Esophagus squamous epithelium (tissue), 5 donors: Measurements from ENCODE around the gene RARRES1. TPM values are rescaled to one million over a fixed set of nuclear protein-coding genes. Genes with fewer than 3 reads are reported as not detected.

ENCODE experiments used
- DNase-seq: peaks from one replicate; lab custom pipeline; 2025; lab: John Stamatoyannopoulos, UW
- H3K27ac ChIP-seq, 4 donors: fragments of 200-600 bp; sonication (generic); one replicate each; pipeline ENCODE4 v1.5.1; 2016 to 2019; ENCODE audit warnings: mild to moderate bottlenecking in 1 of 4
- H3K27me3 ChIP-seq, 4 donors: fragments of 200-600 bp; sonication (generic); 1 replicate in 3 of 4; 2 replicates in 1 of 4; pipeline versions ENCODE4 v1.5.1 to v1.6.0; 2017 to 2021; ENCODE audit warnings: antibody characterized with exemption in 1 of 4
- H3K36me3 ChIP-seq, 3 donors: fragments of 200-600 bp; sonication (generic); one replicate each; pipeline ENCODE4 v1.5.1; 2016 to 2019
- H3K4me1 ChIP-seq, 3 donors: fragments of 200-600 bp; sonication (generic); one replicate each; pipeline ENCODE4 v1.5.1; 2017 to 2019
- H3K4me3 ChIP-seq, 4 donors: fragments of 200-600 bp; sonication (generic); 1 replicate in 3 of 4; 2 replicates in 1 of 4; pipeline ENCODE4 v1.5.1; 2016 to 2019; ENCODE audit warnings: mild to moderate bottlenecking in 2 of 4, moderate library complexity in 1 of 4
- H3K9me3 ChIP-seq, 3 donors: fragments of 200-600 bp; sonication (generic); one replicate each; pipeline ENCODE4 v1.5.1; 2016 to 2019
- CTCF ChIP-seq, 6 experiments: fragments of 450-650 bp in 4 of 6; fragments of 200-600 bp in 2 of 6; sonication (generic) in 2 of 6; IDR thresholded peaks; one replicate each; pipeline ENCODE4 v1.5.1; 2016 to 2019; ENCODE audit warnings: antibody characterized with exemption in 6 of 6, mild to moderate bottlenecking in 4 of 6, moderate library complexity in 4 of 6
- POLR2A ChIP-seq, 4 donors: fragments of 450-650 bp; IDR thresholded peaks; one replicate each; pipeline ENCODE4 v1.6.1; 2017; ENCODE audit warnings: antibody characterized with exemption in 4 of 4, mild to moderate bottlenecking in 4 of 4, moderate library complexity in 3 of 4
- WGBS, 2 donors: methylation state at CpG; one replicate each; pipeline ENCODE4 v1.1.5; 2018; 5-methylcytosine and 5-hydroxymethylcytosine counted together
- intact Hi-C: fragments of 100-400 bp; cut with DNase I; formaldehyde crosslinking; loops from one replicate; pipeline ENCODE4 v1.15.0; 2022
- total RNA-seq, 4 donors: library from RNA; depleted of rRNA; stranded (reverse); fragments of >200 nt; gene quantifications; one replicate each; pipeline ENCODE4 v1.1.0, GENCODE V29; 2016
- donor health status: DM: yes; HTN: yes; CAD: no.

RARRES1 gene
- total RNA-seq, 4 donors from 2014 or later = 1.4 to 53.3 (median 6.4) TPM

DNA sequence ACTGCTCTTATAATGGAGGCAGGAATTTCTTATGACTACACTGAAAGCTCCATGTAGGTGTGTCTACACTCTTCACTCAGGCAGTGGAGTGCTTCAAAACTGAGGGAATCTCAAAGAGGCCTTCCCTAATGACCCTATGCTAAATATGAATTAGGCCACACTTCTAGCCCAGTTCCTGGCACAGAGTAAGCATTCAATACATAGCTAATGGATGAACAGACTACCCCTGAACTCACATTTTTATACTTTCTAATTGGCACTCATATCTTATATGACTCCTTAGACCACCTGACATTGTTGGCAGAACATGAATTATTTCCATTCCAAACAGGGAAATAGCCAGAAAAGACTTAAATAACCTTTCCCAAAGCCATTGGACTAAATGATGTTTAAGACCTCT, 3.4 kb downstream of the RARRES1 start:
- H3K27me3 ChIP-seq = no peaks in the 10 kb centered on the region
- TF ChIP-seq POLR2A (IDR thresholded peaks at IDR 0.05) (no peak), CTCF (IDR thresholded peaks at IDR 0.05) (no peak)
- H3K36me3 ChIP-seq = no peaks in the 10 kb centered on the region
- no peak overlapping the region for H3K27ac ChIP-seq
- H3K4me1 ChIP-seq = peaks cover 25 to 70% (median 28%) of the 10 kb centered on the region in 3 donors
- H3K4me3 ChIP-seq = no peak overlapping the region
- no peak for DNase-seq
- no peaks in the 10 kb centered on the region for H3K9me3 ChIP-seq
- intact Hi-C loops = loop anchor here (5.0 kb wide), 1 partner anchor 63 kb away; no protein-coding TSS in a partner anchor

GRCh38 chr3:158728061-158728377, 4.2 kb downstream of the RARRES1 start:
- Histone ChIP-seq H3K4me1 (peaks cover 31 to 70% (median 33%) of the 10 kb centered on the region in 3 donors), H3K4me3 (peak overlapping the region in 1 of 4 donors; percentile 24), H3K27ac (no peak overlapping the region), H3K27me3 (no peaks in the 10 kb centered on the region), H3K36me3 (no peaks in the 10 kb centered on the region), H3K9me3 (no peaks in the 10 kb centered on the region)
- TF ChIP-seq CTCF (IDR thresholded peaks at IDR 0.05) (no peak), POLR2A (IDR thresholded peaks at IDR 0.05) (no peak)
- 19 to 36% methylated on average over 4 of the region's 4 CpGs for WGBS, 2 donors
- intact Hi-C loops = loop anchor here (5.0 kb wide), 1 partner anchor 64 kb away; no protein-coding TSS in a partner anchor
- DNase-seq = no peak

DNA sequence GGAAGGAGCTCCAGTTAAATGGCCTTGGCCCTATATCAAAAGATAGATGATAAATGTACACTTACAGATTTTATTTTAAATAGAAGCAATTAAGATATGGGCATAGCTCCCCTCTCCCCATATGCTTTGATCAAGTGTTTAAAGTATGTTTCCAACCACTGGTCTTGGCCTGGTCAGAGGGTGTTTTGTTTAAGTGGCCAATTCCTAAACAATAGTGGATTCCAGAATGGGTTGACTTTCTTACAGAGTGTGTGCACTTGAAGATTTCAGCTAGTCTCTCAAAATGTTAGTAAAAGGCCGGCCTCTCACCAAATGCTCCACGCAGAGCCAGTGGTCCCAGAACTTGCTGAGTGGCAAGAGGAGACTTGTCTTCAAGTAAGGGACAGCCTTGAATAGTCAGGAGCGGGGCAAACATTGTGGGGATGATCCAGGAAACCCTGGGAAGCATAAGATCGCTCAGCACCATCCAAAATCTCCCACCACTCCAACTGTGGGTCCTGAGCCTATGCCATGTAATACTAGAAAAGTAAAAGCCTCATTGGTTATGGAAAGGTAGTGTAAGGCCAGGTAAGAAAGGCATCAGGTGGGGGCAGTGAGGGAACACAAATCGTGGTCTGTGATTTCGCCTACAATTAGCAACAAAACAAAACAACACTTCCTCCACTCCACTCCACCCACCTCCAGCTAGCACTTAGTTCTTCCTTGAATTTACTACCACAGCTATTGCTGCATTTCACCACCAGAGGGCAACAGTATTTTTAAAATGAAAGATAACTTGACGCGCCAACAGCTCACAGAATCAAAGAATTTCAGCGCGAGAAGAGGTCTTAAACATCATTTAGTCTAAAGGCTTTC, 4.8 kb downstream of the RARRES1 start:
- DNase-seq = no peak
- WGBS, 2 donors = 10 to 24% methylated on average over 8 to 9 of the region's 10 CpGs
- Histone ChIP-seq H3K9me3 (no peaks in the 10 kb centered on the region), H3K36me3 (no peaks in the 10 kb centered on the region), H3K27me3 (no peaks in the 10 kb centered on the region), H3K27ac (peak overlapping the region in 3 of 4 donors; percentile 22 to 82 (median 78)), H3K4me3 (peak overlapping the region in 1 of 4 donors; percentile 24), H3K4me1 (peaks cover 29 to 70% (median 31%) of the 10 kb centered on the region in 3 donors)
- TF ChIP-seq CTCF (IDR thresholded peaks at IDR 0.05) (peak; percentile 80 to 91 (median 86)), POLR2A (IDR thresholded peaks at IDR 0.05) (no peak)
- intact Hi-C loops = loop anchor here (5.0 kb wide), 1 partner anchor 65 kb away; no protein-coding TSS in a partner anchor

GRCh38 chr3:158725348-158726011, 6.8 kb downstream of the RARRES1 start:
- WGBS, 2 donors = 31% methylated on average over 9 of the region's 9 CpGs
- Histone ChIP-seq H3K4me3 (no peak overlapping the region), H3K9me3 (no peaks in the 10 kb centered on the region), H3K4me1 (peaks cover 21 to 53% (median 25%) of the 10 kb centered on the region in 3 donors), H3K27ac (peak overlapping the region; percentile 30 to 82 (median 56)), H3K36me3 (no peaks in the 10 kb centered on the region), H3K27me3 (no peaks in the 10 kb centered on the region)
- intact Hi-C loops = loop anchor here (5.0 kb wide), 1 partner anchor 67 kb away; no protein-coding TSS in a partner anchor
- no peak for DNase-seq
- TF ChIP-seq POLR2A (IDR thresholded peaks at IDR 0.05) = no peak

GRCh38 chr3:158723991-158724390, 8.3 kb downstream of the RARRES1 start:
- no peaks in the 10 kb centered on the region for H3K27me3 ChIP-seq
- 85% methylated on average over 6 to 7 of the region's 7 CpGs for WGBS, 2 donors
- no peaks in the 10 kb centered on the region for H3K36me3 ChIP-seq
- H3K9me3 ChIP-seq = no peaks in the 10 kb centered on the region
- H3K27ac ChIP-seq = peak overlapping the region in 2 of 4 donors; percentile 57 to 79
- DNase-seq = no peak
- TF ChIP-seq POLR2A (IDR thresholded peaks at IDR 0.05) (no peak), CTCF (IDR thresholded peaks at IDR 0.05) (no peak)
- H3K4me3 ChIP-seq = no peak overlapping the region
- H3K4me1 ChIP-seq = peaks cover 21 to 52% (median 25%) of the 10 kb centered on the region in 3 donors
- intact Hi-C loops = no loop called here
